Parathyroid adenoma (tissue), 2 donors: ENCODE measurements around the gene RIOK3.
A peak's percentile ranks its signal among the peaks of the same experiment; 100 is the strongest.
"Not testable (repeated sequence)": the region's sequence is repeated elsewhere in the genome, so short reads cannot be mapped to it uniquely, and the experiment has no call there.

Experiments
- H2AFZ ChIP-seq: fragments of 300-600 bp; sonication (generic); one replicate; pipeline ENCODE4 v1.7.0; 2017; ENCODE audit warnings: antibody characterized with exemption, mild to moderate bottlenecking
- H3K27ac ChIP-seq: fragments of 300-600 bp; sonication (generic); one replicate; pipeline ENCODE4 v1.7.0; 2017
- H3K27me3 ChIP-seq: fragments of 300-600 bp; sonication (generic); one replicate; pipeline ENCODE4 v1.7.0; 2017; ENCODE audit warnings: low read length; ENCODE audit not compliant: control insufficient read depth, insufficient read depth
- H3K36me3 ChIP-seq: fragments of 300-600 bp; sonication (generic); one replicate; pipeline ENCODE4 v1.7.0; 2017; ENCODE audit warnings: low read length; ENCODE audit not compliant: control insufficient read depth, insufficient read depth
- H3K4me1 ChIP-seq: fragments of 300-600 bp; sonication (generic); one replicate; pipeline ENCODE4 v1.7.0; 2017; ENCODE audit warnings: control low read depth
- H3K4me2 ChIP-seq: fragments of 300-600 bp; sonication (generic); one replicate; pipeline ENCODE4 v1.7.0; 2017; ENCODE audit warnings: low read length
- H3K4me3 ChIP-seq: fragments of 300-600 bp; sonication (generic); one replicate; pipeline ENCODE4 v1.7.0; 2017; ENCODE audit warnings: low read depth, low read length
- H3K79me2 ChIP-seq: fragments of 300-600 bp; sonication (generic); one replicate; pipeline ENCODE4 v1.7.0; 2017; ENCODE audit warnings: control low read depth
- H3K9ac ChIP-seq: fragments of 300-600 bp; sonication (generic); one replicate; pipeline ENCODE4 v1.7.0; 2017; ENCODE audit warnings: mild to moderate bottlenecking
- H3K9me3 ChIP-seq: fragments of 300-600 bp; sonication (generic); one replicate; pipeline ENCODE4 v1.7.0; 2017; ENCODE audit warnings: low read length; ENCODE audit not compliant: control insufficient read depth
- TF ChIP-seq, protein P1 (sequence below): fragments of 300-600 bp; sonication (generic); IDR thresholded peaks from one replicate; pipeline ENCODE4 v1.7.0; 2017; ENCODE audit warnings: antibody characterized with exemption, mild to moderate bottlenecking
- donor health status: primary hyperparathyroidism.

The RIOK3 gene

DNA sequence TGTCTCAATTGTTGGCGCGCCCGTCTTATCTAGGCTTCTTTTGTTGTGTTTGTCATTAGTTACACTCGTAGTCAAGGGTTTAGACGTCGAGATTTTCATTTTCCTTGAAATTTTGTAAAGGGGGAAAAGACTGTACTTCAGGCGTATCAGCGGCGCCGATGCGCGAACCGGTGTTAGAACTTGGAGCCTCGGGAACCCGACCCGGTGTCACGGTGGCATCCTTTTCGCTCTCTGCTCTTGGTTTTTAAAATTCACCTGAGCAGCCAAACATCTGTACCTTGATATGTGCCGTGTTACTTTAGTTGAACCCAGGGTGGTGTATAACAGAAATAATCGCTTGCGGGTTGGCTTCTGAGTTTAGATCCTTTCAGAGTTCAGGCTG, 50.9 kb downstream of the RIOK3 start:
- H3K9ac ChIP-seq = peak overlapping the region; percentile 30
- TF ChIP-seq, protein P1, sequence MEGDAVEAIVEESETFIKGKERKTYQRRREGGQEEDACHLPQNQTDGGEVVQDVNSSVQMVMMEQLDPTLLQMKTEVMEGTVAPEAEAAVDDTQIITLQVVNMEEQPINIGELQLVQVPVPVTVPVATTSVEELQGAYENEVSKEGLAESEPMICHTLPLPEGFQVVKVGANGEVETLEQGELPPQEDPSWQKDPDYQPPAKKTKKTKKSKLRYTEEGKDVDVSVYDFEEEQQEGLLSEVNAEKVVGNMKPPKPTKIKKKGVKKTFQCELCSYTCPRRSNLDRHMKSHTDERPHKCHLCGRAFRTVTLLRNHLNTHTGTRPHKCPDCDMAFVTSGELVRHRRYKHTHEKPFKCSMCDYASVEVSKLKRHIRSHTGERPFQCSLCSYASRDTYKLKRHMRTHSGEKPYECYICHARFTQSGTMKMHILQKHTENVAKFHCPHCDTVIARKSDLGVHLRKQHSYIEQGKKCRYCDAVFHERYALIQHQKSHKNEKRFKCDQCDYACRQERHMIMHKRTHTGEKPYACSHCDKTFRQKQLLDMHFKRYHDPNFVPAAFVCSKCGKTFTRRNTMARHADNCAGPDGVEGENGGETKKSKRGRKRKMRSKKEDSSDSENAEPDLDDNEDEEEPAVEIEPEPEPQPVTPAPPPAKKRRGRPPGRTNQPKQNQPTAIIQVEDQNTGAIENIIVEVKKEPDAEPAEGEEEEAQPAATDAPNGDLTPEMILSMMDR = no peak
- no peaks in the 10 kb centered on the region for H3K27me3 ChIP-seq
- H2AFZ ChIP-seq = peak overlapping the region; percentile 92
- H3K4me2 ChIP-seq = peak overlapping the region; percentile 99
- peak overlapping the region; percentile 86 for H3K4me3 ChIP-seq
- no peaks in the 10 kb centered on the region for H3K36me3 ChIP-seq
- no peak overlapping the region for H3K27ac ChIP-seq
- no peaks in the 10 kb centered on the region for H3K9me3 ChIP-seq
- H3K4me1 ChIP-seq = peaks cover 4% of the 10 kb centered on the region
- peaks cover 6% of the 10 kb centered on the region for H3K79me2 ChIP-seq

DNA sequence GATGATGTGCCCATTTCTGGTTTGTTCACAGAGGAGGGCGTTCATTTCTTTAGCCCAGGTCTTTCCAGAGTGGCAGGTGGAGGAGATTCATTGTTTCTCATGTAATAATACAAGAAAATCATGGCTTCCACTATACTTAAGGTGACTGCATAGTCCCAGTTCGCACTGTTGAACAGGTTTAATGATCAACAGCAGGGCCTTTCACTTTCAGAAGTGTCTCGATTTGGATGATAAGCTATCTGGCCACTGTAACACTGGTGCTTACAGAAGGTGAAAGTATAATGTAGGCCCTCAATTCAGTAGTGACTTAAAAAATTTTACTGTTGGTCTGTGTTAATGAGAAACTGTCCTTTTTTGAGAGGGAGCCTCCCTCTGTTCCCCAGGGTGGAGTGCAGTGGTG, 51.6 kb downstream of the RIOK3 start:
- Histone ChIP-seq H3K4me1 (peaks cover 4% of the 10 kb centered on the region), H3K9me3 (no peaks in the 10 kb centered on the region), H3K79me2 (peaks cover 6% of the 10 kb centered on the region), H3K27ac (no peak overlapping the region), H3K4me3 (peak overlapping the region; percentile 86), H3K4me2 (peak overlapping the region; percentile 99), H3K36me3 (no peaks in the 10 kb centered on the region), H2AFZ (no peak overlapping the region), H3K9ac (no peak overlapping the region), H3K27me3 (no peaks in the 10 kb centered on the region)
- TF ChIP-seq, protein P1 = no peak

DNA sequence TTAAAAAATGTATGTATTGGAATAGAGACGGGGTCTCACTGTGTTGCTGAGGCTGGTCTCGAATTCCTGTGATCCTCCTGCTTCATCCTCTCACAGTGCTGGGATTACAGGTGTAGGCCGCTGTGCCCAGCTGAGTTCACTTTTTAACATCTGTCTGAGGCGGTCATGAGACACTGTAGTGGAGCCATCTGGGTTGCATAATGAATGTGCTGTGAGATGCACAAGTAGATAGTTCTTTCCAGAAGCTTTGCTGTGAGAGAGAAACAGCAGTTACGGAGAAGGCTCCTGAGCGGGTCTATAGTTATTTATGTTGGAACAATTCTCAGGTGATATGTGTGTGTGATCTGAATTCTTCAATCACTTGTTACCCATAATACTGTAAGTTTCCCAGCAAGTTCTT, 53.3 kb downstream of the RIOK3 start:
- H3K27ac ChIP-seq = no peak overlapping the region
- H3K27me3 ChIP-seq = no peaks in the 10 kb centered on the region
- H2AFZ ChIP-seq = no peak overlapping the region
- H3K36me3 ChIP-seq = no peaks in the 10 kb centered on the region
- TF ChIP-seq, protein P1 = no peak
- peaks cover 4% of the 10 kb centered on the region for H3K4me1 ChIP-seq
- no peak overlapping the region for H3K4me3 ChIP-seq
- H3K4me2 ChIP-seq = no peak overlapping the region
- no peaks in the 10 kb centered on the region for H3K9me3 ChIP-seq
- peaks cover 6% of the 10 kb centered on the region for H3K79me2 ChIP-seq
- no peak overlapping the region for H3K9ac ChIP-seq

DNA sequence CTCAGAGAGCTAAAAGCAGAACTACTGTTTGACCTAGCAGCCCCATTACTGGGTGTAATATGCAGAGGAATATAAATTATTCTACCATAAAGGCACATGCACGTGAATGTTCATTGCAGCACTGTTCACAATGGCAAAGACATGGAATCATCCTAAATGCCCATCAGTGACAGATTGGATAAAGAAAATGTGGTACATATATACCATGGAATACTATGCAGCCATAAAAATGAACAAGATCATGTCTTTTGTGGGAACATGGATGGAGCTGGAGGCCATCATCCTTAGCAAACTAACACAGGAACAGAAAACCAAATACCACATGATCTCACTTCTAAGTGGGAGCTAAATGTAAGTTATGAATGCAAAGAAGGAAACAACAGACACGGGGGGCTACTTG, 57.8 kb downstream of the RIOK3 start:
- H3K4me3 ChIP-seq, H3K9ac ChIP-seq, H3K36me3 ChIP-seq, H3K4me2 ChIP-seq, H3K27ac ChIP-seq, H2AFZ ChIP-seq, H3K79me2 ChIP-seq, H3K4me1 ChIP-seq, H3K27me3 ChIP-seq, H3K9me3 ChIP-seq: not testable (repeated sequence)

DNA sequence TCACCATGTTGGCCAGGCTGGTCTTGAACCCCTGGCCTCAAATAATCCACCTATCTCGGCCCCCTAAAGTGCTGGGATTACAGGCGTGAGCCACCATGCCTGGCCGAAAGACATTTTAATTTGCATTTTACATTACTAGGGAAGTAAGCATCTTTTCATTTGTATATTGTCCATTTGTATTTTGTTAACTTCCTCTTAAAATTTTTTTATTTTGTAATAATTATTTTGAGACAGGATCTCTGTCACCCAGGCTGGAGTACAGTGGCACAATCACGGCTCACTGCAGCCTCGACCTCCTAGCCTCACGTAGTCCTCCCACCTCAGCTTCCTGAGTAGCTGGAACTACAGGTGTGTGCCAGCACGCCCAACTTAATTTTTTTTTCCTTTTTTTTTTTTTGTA, 59.1 kb downstream of the RIOK3 start:
- H3K27ac ChIP-seq = not testable (repeated sequence)

DNA sequence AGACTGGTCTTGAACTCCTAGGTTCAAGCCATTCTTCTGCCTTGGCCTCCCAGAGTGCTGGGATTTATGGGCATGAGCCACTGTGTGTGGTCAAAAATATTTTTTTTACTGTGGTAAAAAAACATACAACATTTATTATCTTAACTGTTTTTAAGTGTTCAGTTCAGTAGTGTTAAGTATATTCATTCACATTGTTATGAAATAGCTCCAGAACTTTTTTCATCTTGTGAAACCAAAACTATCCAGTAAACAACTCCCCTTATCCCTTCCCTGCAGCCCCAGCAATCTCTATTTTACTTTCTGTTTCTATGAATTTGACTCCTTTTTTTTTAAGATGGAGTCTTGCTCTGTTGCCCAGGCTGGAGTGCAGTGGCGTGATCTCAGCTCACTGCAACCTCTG, 59.6 kb downstream of the RIOK3 start:
- Histone ChIP-seq H3K9ac (no peak overlapping the region), H3K4me1 (no peaks in the 10 kb centered on the region), H3K27ac (no peak overlapping the region), H2AFZ (no peak overlapping the region), H3K27me3 (no peaks in the 10 kb centered on the region), H3K79me2 (peaks cover 3% of the 10 kb centered on the region), H3K4me3 (no peak overlapping the region), H3K36me3 (no peaks in the 10 kb centered on the region), H3K9me3 (no peaks in the 10 kb centered on the region), H3K4me2 (no peak overlapping the region)
- TF ChIP-seq, protein P1 = no peak

More for the DNA sequence above, 59.1 kb downstream of the RIOK3 start:
- H3K4me2 ChIP-seq, H3K36me3 ChIP-seq, H3K79me2 ChIP-seq, H3K9me3 ChIP-seq, H3K4me3 ChIP-seq, H2AFZ ChIP-seq, H3K9ac ChIP-seq, H3K4me1 ChIP-seq, H3K27me3 ChIP-seq: not testable (repeated sequence)
